Measurements from ENCODE around the gene GPD2.

GPD2 gene

DNA sequence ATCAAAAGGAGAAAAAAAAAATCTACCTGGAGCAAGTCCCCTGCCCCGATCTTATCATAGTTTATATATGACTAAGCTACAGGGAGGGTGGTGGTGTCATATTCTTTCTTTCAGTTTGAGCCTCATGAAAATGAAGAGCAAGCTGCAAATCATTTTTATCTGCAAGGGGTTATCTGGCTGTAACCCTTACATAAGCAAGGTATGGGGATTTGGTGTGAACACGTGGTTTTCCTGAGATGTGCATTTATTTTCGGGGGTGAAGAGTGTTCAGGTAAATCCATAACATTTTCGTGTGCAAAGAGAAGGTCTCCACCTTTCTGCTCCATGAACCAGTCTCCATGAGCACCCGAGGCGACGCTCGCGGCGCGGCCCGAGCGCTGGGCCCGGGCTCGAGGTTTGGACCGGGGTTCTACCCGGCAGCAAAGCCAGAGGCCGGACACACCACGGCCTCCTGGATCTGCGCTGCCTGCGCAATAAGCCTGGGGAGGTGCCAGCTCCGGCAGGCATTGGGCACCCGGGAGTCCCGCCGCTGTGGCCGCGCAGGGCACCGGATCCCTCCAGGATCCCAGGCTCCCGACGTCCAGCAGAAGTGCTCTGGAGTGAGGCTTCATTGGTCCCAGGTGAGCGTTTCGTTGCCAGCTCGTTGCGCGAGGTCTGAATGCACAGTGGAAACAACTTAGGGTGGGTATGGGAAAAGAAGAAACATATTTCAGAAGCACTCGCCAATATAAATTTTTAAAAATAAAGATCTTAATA lies 36.1 kb upstream of the GPD2 start:
- peak; percentile 57 for DNase-seq (ENCODE audit: low read depth)
- TF ChIP-seq, protein P1, sequence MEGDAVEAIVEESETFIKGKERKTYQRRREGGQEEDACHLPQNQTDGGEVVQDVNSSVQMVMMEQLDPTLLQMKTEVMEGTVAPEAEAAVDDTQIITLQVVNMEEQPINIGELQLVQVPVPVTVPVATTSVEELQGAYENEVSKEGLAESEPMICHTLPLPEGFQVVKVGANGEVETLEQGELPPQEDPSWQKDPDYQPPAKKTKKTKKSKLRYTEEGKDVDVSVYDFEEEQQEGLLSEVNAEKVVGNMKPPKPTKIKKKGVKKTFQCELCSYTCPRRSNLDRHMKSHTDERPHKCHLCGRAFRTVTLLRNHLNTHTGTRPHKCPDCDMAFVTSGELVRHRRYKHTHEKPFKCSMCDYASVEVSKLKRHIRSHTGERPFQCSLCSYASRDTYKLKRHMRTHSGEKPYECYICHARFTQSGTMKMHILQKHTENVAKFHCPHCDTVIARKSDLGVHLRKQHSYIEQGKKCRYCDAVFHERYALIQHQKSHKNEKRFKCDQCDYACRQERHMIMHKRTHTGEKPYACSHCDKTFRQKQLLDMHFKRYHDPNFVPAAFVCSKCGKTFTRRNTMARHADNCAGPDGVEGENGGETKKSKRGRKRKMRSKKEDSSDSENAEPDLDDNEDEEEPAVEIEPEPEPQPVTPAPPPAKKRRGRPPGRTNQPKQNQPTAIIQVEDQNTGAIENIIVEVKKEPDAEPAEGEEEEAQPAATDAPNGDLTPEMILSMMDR (conservative IDR thresholded peaks at IDR 0.05; ENCODE audit: low read depth, low read length) = no peak
- peak overlapping the region; percentile 86 for H3K4me3 ChIP-seq (ENCODE audit: low read depth, low read length)

DNA sequence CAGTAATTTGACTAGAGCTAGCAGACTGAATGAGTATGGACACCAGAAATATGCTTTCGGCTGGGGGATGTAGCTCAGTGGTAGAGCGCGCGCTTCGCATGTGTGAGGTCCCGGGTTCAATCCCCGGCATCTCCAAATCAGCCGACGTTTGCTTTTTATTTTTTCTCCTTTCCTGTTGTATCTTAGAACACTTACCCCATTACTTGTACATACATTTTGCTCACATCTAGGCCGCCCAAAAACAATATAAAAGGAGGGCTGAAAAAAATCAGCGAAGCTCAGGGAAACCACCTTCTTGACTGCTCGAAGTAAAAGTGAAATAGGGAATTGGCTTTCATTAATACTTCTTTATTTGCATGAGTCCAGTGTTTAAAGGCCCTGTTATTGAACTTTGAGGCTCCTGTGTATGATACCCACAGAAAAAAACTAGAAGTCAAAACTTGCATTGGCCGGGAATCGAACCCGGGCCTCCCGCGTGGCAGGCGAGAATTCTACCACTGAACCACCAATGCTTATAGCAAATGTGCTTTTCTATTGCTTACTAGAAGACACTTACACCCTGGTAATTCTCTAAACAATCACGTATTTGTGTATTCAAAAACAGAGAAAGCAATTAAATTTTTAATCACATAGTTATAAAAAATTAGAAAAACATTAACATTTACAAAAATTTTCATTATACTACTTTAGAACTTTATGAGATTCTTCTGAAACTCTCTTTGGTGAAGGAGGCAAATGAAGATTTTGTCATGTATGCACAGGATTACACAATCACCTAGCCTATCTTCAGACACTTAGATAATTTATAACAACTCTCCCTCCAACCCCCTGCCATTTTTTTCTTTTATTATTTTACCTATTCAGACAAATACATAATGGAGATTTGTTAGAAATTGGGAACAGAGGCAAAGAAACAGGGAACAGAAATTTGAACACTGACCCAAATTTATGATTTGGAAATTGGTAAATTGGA lies 35.2 kb upstream of the GPD2 start:
- TF ChIP-seq, protein P1 (conservative IDR thresholded peaks at IDR 0.05; ENCODE audit: low read depth, low read length) = no peak
- peak overlapping the region; percentile 86 for H3K4me3 ChIP-seq (ENCODE audit: low read depth, low read length)
- DNase-seq (ENCODE audit: low read depth) = peak; percentile 91

DNA sequence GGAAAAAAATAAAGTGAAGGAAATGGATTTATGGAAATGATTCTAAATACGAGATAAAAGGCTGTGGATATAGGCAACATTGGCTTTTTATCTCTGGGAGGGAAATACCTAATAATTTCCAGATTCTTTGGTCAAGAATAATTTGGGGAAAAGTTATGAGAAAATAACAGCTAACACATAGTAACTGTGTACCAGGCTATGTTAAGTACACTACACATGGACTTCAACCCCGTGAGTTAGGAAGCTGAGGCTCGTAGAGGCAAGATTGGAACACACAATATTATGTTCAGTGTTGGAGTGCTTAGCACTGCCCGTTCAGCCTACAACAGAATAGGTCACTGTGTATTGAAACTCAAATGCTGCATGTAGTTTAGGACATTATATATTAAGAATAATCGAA lies 34.3 kb upstream of the GPD2 start:
- no peak overlapping the region for H3K4me3 ChIP-seq (ENCODE audit: low read depth, low read length)
- no peak for DNase-seq (ENCODE audit: low read depth)

DNA sequence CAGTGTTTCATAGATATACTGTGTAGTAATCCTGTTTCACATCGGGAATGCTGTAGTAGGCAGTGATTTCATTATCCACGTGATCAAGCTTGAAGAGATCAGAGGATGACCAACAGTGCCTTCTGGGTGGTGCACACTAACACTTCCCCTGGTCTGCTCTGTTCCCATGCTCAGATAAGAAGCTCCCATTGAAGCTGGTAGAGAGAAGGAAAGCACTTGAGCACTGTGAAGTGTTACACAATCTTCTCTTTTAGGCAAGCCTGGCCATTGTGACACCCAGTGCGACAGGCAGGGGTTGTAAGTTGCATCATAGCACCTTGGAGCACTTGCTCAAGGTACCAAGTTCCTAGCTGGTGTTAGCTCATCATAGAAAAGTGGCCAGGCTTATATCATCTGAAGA lies 30.6 kb upstream of the GPD2 start:
- TF ChIP-seq, protein P1 (conservative IDR thresholded peaks at IDR 0.05; ENCODE audit: low read depth, low read length) = no peak
- DNase-seq (ENCODE audit: low read depth) = peak; percentile 36

More for the DNA sequence above, 34.3 kb upstream of the GPD2 start:
- TF ChIP-seq, protein P1 (conservative IDR thresholded peaks at IDR 0.05; ENCODE audit: low read depth, low read length) = no peak

DNA sequence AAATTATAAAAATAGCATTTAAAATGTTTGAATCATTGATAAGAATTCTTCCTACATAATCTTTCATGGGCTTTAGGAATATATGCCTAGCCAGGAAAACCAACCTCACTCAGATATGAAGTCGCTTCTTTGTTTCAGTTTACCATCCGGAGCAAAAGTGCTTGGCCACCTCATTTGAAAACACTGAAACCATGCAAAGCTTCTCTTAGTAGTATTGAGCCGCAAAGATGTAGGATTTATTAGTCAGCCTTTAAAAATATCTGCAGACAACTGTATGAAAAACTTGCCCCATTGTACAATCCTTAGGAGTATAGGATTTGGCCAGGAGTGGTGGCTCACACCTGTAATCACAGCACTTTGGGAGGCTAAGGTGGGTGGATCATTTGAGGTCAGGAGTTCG lies 24.3 kb upstream of the GPD2 start:
- TF ChIP-seq, protein P1 (conservative IDR thresholded peaks at IDR 0.05; ENCODE audit: low read depth, low read length) = no peak
- no peak for DNase-seq (ENCODE audit: low read depth)
- no peak overlapping the region for H3K4me3 ChIP-seq (ENCODE audit: low read depth, low read length)

More for the DNA sequence above, 30.6 kb upstream of the GPD2 start:
- H3K4me3 ChIP-seq (ENCODE audit: low read depth, low read length) = no peak overlapping the region

DNA sequence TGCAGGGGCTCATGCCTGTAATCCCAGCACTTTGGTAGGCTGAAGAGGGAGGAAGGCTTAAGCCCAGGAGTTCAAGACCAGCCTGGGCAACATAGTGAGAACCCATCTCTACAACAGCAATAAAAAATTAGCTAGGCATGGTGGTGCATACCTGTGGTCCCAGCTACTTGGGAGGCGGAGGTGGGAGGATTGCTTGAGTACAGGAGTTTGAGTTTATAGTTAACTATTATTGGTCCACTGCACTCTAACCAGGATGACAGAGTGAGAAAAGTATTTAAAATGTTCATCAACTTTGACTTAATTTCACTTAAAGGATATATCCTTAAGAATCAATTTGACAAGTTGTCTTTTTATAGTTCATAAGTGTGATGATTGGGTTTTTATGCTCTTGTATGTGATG lies 14.3 kb upstream of the GPD2 start:
- no peak for DNase-seq (ENCODE audit: low read depth)
- TF ChIP-seq, protein P1 (conservative IDR thresholded peaks at IDR 0.05; ENCODE audit: low read depth, low read length) = no peak

More for the DNA sequence above, 14.3 kb upstream of the GPD2 start:
- no peak overlapping the region for H3K4me3 ChIP-seq (ENCODE audit: low read depth, low read length)
